ENCODE measurements around the gene SPP1. TPM values are rescaled to one million over a fixed set of nuclear protein-coding genes. Genes with fewer than 3 reads are reported as not detected.

SPP1 gene
- total and polyA plus RNA-seq, 9 of the 15 experiments (the other 6 are each of a cell fraction or from before 2014, with no cell fraction given), result 0.10 to 0.64 TPM; not detected in 7

DNA sequence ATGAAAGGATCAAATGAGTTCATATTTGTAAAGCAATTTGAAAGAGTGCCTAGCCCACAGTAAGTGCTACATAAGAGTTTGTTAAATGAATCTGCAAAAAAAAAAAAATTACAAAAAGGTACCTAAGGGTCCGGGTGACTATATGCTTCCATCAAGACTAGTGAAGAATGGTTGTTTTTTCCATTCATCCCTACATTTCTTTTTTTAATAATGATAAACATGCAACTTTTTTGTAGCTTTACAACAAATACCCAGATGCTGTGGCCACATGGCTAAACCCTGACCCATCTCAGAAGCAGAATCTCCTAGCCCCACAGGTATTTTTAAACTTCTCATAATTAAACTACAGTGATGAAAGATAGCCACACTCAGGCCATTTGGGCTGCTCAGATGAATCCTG, 4.3 kb downstream of the SPP1 start (continued):
- TF ChIP-seq, protein P1, sequence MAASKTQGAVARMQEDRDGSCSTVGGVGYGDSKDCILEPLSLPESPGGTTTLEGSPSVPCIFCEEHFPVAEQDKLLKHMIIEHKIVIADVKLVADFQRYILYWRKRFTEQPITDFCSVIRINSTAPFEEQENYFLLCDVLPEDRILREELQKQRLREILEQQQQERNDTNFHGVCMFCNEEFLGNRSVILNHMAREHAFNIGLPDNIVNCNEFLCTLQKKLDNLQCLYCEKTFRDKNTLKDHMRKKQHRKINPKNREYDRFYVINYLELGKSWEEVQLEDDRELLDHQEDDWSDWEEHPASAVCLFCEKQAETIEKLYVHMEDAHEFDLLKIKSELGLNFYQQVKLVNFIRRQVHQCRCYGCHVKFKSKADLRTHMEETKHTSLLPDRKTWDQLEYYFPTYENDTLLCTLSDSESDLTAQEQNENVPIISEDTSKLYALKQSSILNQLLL (CRISPR knock-in tag; IDR thresholded peaks at IDR 0.05; ENCODE audit: borderline replicate concordance), result no peak
- TF ChIP-seq FOSL1 (tag; conservative IDR thresholded peaks at IDR 0.05) (no peak), ZNF347 (CRISPR knock-in tag; IDR thresholded peaks at IDR 0.05; ENCODE audit: low read depth) (no peak), ZNF12 (CRISPR knock-in tag; IDR thresholded peaks at IDR 0.05) (no peak), FOXM1 (IDR thresholded peaks at IDR 0.05; ENCODE audit: low read depth) (no peak), FOXM1 (CRISPR knock-in tag; IDR thresholded peaks at IDR 0.05; ENCODE audit: low read depth) (no peak), CHD1 (IDR thresholded peaks at IDR 0.05; ENCODE audit: low read length) (no peak)

DNA sequence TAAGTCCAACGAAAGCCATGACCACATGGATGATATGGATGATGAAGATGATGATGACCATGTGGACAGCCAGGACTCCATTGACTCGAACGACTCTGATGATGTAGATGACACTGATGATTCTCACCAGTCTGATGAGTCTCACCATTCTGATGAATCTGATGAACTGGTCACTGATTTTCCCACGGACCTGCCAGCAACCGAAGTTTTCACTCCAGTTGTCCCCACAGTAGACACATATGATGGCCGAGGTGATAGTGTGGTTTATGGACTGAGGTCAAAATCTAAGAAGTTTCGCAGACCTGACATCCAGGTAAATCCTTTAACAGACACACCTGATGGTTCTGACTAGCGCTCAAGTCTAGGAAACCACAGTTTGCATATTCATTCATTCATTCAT, 6.0 kb downstream of the SPP1 start:
- in situ Hi-C loops (cut with MboI) (no loop called here), intact Hi-C loops (cut with micrococcal nuclease) (no loop called here)
- no peaks in the 10 kb centered on the region for H3K9me3 ChIP-seq (replicated peaks; ENCODE audit: control insufficient read depth, insufficient read depth, low read depth, low read length)
- no peak for FAIRE-seq
- H3K79me2 ChIP-seq (ENCODE audit: control insufficient read depth, insufficient read depth, low read length), result no peaks in the 10 kb centered on the region
- H2AFZ ChIP-seq (ENCODE audit: low read depth, low read length), result no peak overlapping the region
- CTCF ChIA-PET (ENCODE audit: low intra/inter-chr PET ratio), result no interaction called here
- no peak for ATAC-seq
- no peak overlapping the region for H3K4me3 ChIP-seq
- WGBS (ENCODE audit: insufficient coverage, low coverage, missing lambda C conversion rate), result 0% methylated on average over 8 of the region's 8 CpGs
- H3K36me3 ChIP-seq (ENCODE audit: control insufficient read depth, insufficient read depth, low read length), result no peaks in the 10 kb centered on the region
- DNase-seq (ENCODE audit: extremely low read depth in 1 of 4, low spot score in 3 of 4), result no peak
- no peaks in the 10 kb centered on the region; a peak in 1 of 5 replicates for H3K27me3 ChIP-seq (ENCODE audit: control insufficient read depth in 2 of 2, insufficient read depth in 2 of 2, low read length in 2 of 2)
- no peaks in the 10 kb centered on the region for H3K9me1 ChIP-seq (ENCODE audit: control insufficient read depth, insufficient read depth, low read length)
- no peaks in the 10 kb centered on the region for H4K20me1 ChIP-seq (replicated peaks; ENCODE audit: control insufficient read depth, insufficient read depth, low read length)
- H3K27ac ChIP-seq (ENCODE audit: extremely low read depth, low read depth, low read length), result no peak overlapping the region
- BruUV-seq (replicated peaks), result no TSS peak
- H3K4me2 ChIP-seq (ENCODE audit: insufficient read depth, low read length), result no peak overlapping the region
- H3K9ac ChIP-seq (ENCODE audit: insufficient read depth in 1 of 2, low read depth in 2 of 2, low read length in 2 of 2), result no peak overlapping the region
- POLR2A ChIA-PET, result no interaction called here
- H3K4me1 ChIP-seq (replicated peaks in 1 of 2; ENCODE audit: control insufficient read depth in 2 of 2, insufficient read depth in 2 of 2, low read length in 2 of 2), result no peaks in the 10 kb centered on the region
- TF ChIP-seq ILF3 (IDR thresholded peaks at IDR 0.05; ENCODE audit: borderline replicate concordance) (no peak), SAFB2 (IDR thresholded peaks at IDR 0.05; ENCODE audit: borderline replicate concordance, low read depth, low read length, severe bottlenecking) (no peak), MIER1 (IDR thresholded peaks at IDR 0.05; ENCODE audit: low read depth) (no peak), TSC22D4 (tag; IDR thresholded peaks at IDR 0.05) (no peak), LEF1 (IDR thresholded peaks at IDR 0.05) (no peak), NR2F6 (CRISPR knock-in tag; IDR thresholded peaks at IDR 0.05) (no peak)
- TF ChIP-seq, protein P2, sequence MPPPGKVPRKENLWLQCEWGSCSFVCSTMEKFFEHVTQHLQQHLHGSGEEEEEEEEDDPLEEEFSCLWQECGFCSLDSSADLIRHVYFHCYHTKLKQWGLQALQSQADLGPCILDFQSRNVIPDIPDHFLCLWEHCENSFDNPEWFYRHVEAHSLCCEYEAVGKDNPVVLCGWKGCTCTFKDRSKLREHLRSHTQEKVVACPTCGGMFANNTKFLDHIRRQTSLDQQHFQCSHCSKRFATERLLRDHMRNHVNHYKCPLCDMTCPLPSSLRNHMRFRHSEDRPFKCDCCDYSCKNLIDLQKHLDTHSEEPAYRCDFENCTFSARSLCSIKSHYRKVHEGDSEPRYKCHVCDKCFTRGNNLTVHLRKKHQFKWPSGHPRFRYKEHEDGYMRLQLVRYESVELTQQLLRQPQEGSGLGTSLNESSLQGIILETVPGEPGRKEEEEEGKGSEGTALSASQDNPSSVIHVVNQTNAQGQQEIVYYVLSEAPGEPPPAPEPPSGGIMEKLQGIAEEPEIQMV (tag; conservative IDR thresholded peaks at IDR 0.05; ENCODE audit: low read depth), result no peak
- TF ChIP-seq, protein P3, sequence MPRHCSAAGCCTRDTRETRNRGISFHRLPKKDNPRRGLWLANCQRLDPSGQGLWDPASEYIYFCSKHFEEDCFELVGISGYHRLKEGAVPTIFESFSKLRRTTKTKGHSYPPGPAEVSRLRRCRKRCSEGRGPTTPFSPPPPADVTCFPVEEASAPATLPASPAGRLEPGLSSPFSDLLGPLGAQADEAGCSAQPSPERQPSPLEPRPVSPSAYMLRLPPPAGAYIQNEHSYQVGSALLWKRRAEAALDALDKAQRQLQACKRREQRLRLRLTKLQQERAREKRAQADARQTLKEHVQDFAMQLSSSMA (CRISPR knock-in tag; IDR thresholded peaks at IDR 0.05), result no peak

Data from K562 (cell line).